ENCODE measurements around the gene TPBGL. TPM values are rescaled to one million over a fixed set of nuclear protein-coding genes. Genes with fewer than 3 reads are reported as not detected.
A peak's percentile ranks its signal among the peaks of the same experiment; 100 is the strongest.

Gene TPBGL
- total RNA-seq, 4 donors from 2014 or later: 0.09 TPM; not detected in 3

DNA sequence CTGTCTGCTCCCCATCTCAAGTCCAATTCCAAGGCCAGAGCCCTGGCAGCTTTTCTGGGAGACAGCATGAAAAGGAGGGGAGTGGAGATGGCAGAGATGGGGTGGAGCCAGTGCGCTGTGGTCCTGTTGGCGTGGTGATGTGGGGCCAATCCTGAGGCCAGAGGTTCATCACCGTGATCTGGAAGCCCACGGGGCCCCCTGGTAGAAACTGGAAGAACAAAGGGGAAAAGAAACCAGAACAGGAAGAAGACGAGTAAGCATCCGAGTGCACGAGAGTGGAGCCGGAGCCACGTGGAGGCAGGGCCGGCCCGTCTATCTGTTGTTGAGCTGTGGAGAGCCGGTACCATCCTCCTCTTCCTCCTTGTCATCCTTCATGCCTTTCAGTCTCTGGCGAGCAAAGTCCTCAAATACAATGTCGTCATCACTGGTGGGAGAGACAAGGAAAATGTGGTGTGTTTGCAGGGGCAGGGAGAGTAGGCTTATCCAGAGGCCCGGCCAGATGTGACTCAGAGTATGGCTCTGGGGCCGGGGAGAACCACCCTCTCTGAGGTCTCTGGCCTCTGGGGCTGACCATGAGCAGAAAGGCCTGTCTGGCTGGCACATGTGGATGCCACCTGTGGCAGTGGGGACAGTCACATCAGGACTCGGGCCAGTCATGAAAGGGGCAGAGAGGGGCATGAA lies 25.4 kb downstream of the TPBGL start:
- no peak for TF ChIP-seq CTCF (IDR thresholded peaks at IDR 0.05)
- no peak for TF ChIP-seq POLR2A (IDR thresholded peaks at IDR 0.05)
- WGBS, 2 donors: 65 to 70% methylated on average over 14 of the region's 17 CpGs
- Histone ChIP-seq H3K27me3 (no peaks in the 10 kb centered on the region), H3K4me1 (peaks cover 0 to 24% (median 0%) of the 10 kb centered on the region in 3 donors), H3K9me3 (no peaks in the 10 kb centered on the region), H3K27ac (peak overlapping the region in 2 of 4 donors; percentile 39 to 60), H3K36me3 (peaks cover 0 to 43% (median 0%) of the 10 kb centered on the region in 3 donors), H3K4me3 (no peak overlapping the region)
- DNase-seq: no peak
- intact Hi-C loops (cut with DNase I): no loop called here

DNA sequence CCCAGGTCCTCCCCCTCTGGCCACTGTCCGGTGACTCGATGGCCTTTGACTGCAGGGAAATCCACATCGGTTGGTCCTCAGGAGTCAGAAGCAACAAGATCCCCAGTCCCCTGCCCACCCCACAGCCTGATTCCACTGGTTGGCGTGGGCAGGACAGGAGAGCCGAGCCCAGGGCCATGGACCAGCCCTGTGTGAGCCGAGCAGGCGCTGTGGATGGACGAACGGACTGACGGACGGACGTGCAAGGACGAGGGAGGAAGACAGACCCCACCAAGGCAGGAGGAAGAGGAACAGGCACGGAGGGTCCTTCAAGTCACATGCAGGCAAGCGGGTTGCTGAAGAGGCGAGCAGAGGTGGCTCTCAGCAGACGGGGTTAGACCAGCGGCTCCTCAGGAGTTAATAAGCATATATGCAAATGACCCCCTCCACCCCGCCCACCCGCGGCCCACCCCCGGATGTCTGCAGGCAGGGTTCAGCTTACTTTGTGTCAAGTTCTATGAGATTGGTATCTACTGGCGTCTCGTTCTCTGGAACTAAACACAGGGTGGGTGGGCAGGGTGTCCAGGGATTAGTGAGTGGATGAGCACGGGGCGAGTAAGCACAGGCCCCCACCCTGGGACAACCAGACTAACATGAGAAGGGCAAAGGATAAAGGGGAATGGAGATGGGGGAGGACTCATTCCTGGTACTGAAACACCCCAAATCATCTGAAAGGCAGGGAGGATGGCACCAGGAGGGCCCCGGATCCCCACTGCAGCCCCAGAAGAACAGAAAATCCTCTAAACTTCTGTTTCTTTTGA lies 26.8 kb downstream of the TPBGL start:
- Histone ChIP-seq H3K4me1 (peaks cover 0 to 15% (median 0%) of the 10 kb centered on the region in 3 donors), H3K27ac (no peak overlapping the region), H3K4me3 (no peak overlapping the region), H3K27me3 (no peaks in the 10 kb centered on the region), H3K9me3 (no peaks in the 10 kb centered on the region), H3K36me3 (peaks cover 0 to 57% (median 0%) of the 10 kb centered on the region in 3 donors)
- DNase-seq: no peak
- WGBS, 2 donors: 80 to 87% methylated on average over 13 to 20 of the region's 27 CpGs
- intact Hi-C loops (cut with DNase I): no loop called here
- TF ChIP-seq POLR2A (IDR thresholded peaks at IDR 0.05) (no peak), CTCF (IDR thresholded peaks at IDR 0.05) (no peak)

GRCh38 chr11:75268626-75269366 lies 28.2 kb downstream of the TPBGL start:
- no peaks in the 10 kb centered on the region for H3K27me3 ChIP-seq
- H3K4me1 ChIP-seq: peaks cover 0 to 2% (median 0%) of the 10 kb centered on the region in 3 donors
- no peak overlapping the region for H3K4me3 ChIP-seq
- intact Hi-C loops (cut with DNase I): no loop called here
- no peak for DNase-seq
- H3K27ac ChIP-seq: no peak overlapping the region
- 86 to 89% methylated on average over 3 to 20 of the region's 25 CpGs for WGBS, 2 donors
- peaks cover 0 to 71% (median 0%) of the 10 kb centered on the region in 3 donors for H3K36me3 ChIP-seq
- TF ChIP-seq POLR2A (IDR thresholded peaks at IDR 0.05) (no peak), CTCF (IDR thresholded peaks at IDR 0.05) (no peak)
- H3K9me3 ChIP-seq: no peaks in the 10 kb centered on the region

DNA sequence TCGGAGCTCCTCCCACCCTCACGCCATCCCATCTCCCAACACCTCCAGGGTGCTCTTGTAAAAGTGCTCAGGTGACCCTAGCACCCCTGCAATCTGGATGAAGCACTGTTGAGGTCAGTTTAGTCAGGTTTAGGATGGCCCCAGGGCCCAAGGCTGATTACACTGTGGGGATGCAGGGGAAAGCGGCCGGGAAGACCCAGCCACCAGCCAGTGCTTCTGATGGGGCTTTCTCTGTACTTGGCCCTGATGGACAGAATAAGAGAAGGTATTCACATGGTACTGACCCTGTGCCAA lies 28.7 kb downstream of the TPBGL start:
- no peak overlapping the region for H3K27ac ChIP-seq
- no peak for DNase-seq
- intact Hi-C loops (cut with DNase I): no loop called here
- H3K27me3 ChIP-seq: no peaks in the 10 kb centered on the region
- peaks cover 0 to 77% (median 0%) of the 10 kb centered on the region in 3 donors for H3K36me3 ChIP-seq
- no peaks in the 10 kb centered on the region for H3K4me1 ChIP-seq
- TF ChIP-seq CTCF (IDR thresholded peaks at IDR 0.05) (no peak), POLR2A (IDR thresholded peaks at IDR 0.05) (no peak)
- 96% methylated on average over 4 of the region's 4 CpGs; no CpG with 5 or more reads in 1 of the 2 donors for WGBS, 2 donors
- no peak overlapping the region for H3K4me3 ChIP-seq
- H3K9me3 ChIP-seq: no peaks in the 10 kb centered on the region
